Common myeloid progenitor, CD34-positive (primary cell): ENCODE data around the gene PRAF2.

Experiments
- CTCF ChIA-PET: fragments of 350-600 bp; sonication (Branson Sonifier 250); formaldehyde crosslinking; loops from one replicate; lab custom pipeline; 2021; ENCODE audit warnings: antibody characterized with exemption; lab: Charles Lee
- POLR2A ChIA-PET: fragments of 350-600 bp; sonication (Branson Sonifier 250); formaldehyde crosslinking; loops from one replicate; lab custom pipeline; 2021; ENCODE audit warnings: antibody characterized with exemption; lab: Charles Lee
- DNase-seq, 3 donors: peaks; one replicate each; pipeline versions ENCODE4 v3.0.0 to v3.0.0-alpha.2; 2013
- H3K27ac ChIP-seq, 2 experiments: 1 replicate in 1 of 2; 2 replicates in 1 of 2; pipeline ENCODE4 v1.7.0; 2013; ENCODE audit warnings: inconsistent platforms in 2 of 2, low read length in 2 of 2, mild to moderate bottlenecking in 2 of 2, low read depth in 1 of 2, moderate library complexity in 1 of 2; ENCODE audit not compliant: severe bottlenecking in 2 of 2, insufficient read depth in 1 of 2, poor library complexity in 1 of 2
- H3K27me3 ChIP-seq, 5 experiments: replicated peaks in 2 of 5; 1 replicate in 3 of 5; 2 replicates in 2 of 5; pipeline versions ENCODE4 v1.6.1 to v1.7.0; 2013; ENCODE audit warnings: low read length in 4 of 5, mild to moderate bottlenecking in 2 of 5, moderate library complexity in 2 of 5, inconsistent platforms in 1 of 5; ENCODE audit not compliant: insufficient read depth in 5 of 5, control insufficient read depth in 4 of 5
- H3K36me3 ChIP-seq, 4 experiments: 1 replicate in 2 of 4; 2 replicates in 2 of 4; pipeline versions ENCODE4 v1.6.1 to v1.7.0; 2013; ENCODE audit warnings: low read length in 3 of 4, control low read depth in 1 of 4, mild to moderate bottlenecking in 1 of 4; ENCODE audit not compliant: control insufficient read depth in 4 of 4, insufficient read depth in 4 of 4
- H3K4me1 ChIP-seq, 4 experiments: 1 replicate in 3 of 4; 2 replicates in 1 of 4; pipeline versions ENCODE4 v1.6.1 to v1.7.1; 2013; ENCODE audit warnings: low read length in 3 of 4, mild to moderate bottlenecking in 3 of 4, control low read depth in 1 of 4, inconsistent platforms in 1 of 4, moderate library complexity in 1 of 4; ENCODE audit not compliant: control insufficient read depth in 4 of 4, insufficient read depth in 4 of 4; ENCODE audit errors: control extremely low read depth in 1 of 4
- H3K4me3 ChIP-seq, 7 experiments: 1 replicate in 4 of 7; 2 replicates in 3 of 7; pipeline versions ENCODE4 v1.5.1 to v1.7.0; 2013; ENCODE audit warnings: mild to moderate bottlenecking in 7 of 7, low read length in 6 of 7, moderate library complexity in 6 of 7, inconsistent platforms in 2 of 7, low read depth in 2 of 7, control low read depth in 1 of 7; ENCODE audit not compliant: insufficient read depth in 4 of 7, control insufficient read depth in 1 of 7; ENCODE audit errors: extremely low read depth in 1 of 7
- H3K9me3 ChIP-seq, 5 experiments: 1 replicate in 4 of 5; 2 replicates in 1 of 5; pipeline versions ENCODE4 v1.6.1 to v1.7.1; 2013; ENCODE audit warnings: low read length in 4 of 5, mild to moderate bottlenecking in 2 of 5, inconsistent platforms in 1 of 5, low read depth in 1 of 5, moderate library complexity in 1 of 5; ENCODE audit not compliant: control insufficient read depth in 4 of 5, insufficient read depth in 2 of 5; ENCODE audit errors: control extremely low read depth in 1 of 5
- WGBS: methylation state at CpG from one replicate; pipeline ENCODE4 v1.1.5; 2013; ENCODE audit not compliant: insufficient coverage; 5-methylcytosine and 5-hydroxymethylcytosine counted together

Gene PRAF2

DNA sequence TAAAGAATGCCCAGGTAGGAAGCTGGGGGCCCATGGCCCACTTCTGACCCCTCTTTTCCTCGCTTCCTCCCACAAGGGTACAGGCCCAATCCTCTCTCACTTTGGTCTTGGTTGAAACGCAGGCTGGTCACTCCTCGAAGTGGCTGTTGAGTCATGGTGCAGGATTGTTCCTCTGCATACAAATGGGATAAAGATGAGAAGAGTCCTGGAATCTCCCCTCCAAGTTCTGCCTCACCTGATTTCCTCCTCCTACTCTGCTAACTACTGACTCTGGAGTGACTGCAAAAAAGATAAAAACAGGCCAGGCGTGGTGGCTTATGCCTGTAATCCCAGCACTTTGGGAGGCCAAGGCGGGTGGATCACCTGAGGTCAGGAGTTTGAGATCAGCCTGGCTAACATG, 4.1 kb upstream of the PRAF2 start:
- 89% methylated on average over 2 of the region's 5 CpGs for WGBS
- no peak for DNase-seq
- ChIA-PET CTCF (no interaction called here), POLR2A (no interaction called here)
- Histone ChIP-seq H3K27ac (no peak overlapping the region), H3K9me3 (no peaks in the 10 kb centered on the region), H3K27me3 (no peaks in the 10 kb centered on the region), H3K36me3 (peaks cover 0 to 22% (median 6%) of the 10 kb centered on the region in 4 experiments), H3K4me3 (no peak overlapping the region), H3K4me1 (peaks cover 0 to 17% (median 12%) of the 10 kb centered on the region in 4 experiments)

DNA sequence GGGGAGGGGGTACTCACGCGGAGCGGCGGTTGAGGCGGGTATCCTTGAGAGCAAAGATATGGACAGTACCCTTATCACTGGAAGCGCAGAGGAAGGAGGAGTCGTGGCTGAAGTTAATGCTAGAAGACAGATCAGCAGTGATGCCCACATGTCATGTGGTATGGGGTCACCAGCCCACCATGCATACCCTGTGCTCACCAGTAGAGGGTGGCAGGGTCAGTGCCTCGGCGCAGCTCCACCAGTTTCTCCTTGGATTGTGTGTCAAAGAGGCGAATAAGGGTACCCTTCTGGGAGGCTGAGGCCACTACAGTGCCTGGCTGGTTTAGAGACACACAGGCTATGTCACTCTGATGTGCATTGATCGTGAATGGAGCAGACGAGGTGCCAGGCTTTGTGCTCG, 1.5 kb upstream of the PRAF2 start:
- Histone ChIP-seq H3K36me3 (peaks cover 0 to 22% (median 6%) of the 10 kb centered on the region in 4 experiments), H3K4me3 (no peak overlapping the region), H3K27me3 (no peaks in the 10 kb centered on the region), H3K9me3 (no peaks in the 10 kb centered on the region), H3K27ac (no peak overlapping the region), H3K4me1 (peaks cover 0 to 20% (median 14%) of the 10 kb centered on the region in 4 experiments)
- peak in 2 of 3 donors; percentile 35 to 52 for DNase-seq
- WGBS, result 96% methylated on average over 9 of the region's 13 CpGs
- CTCF ChIA-PET, result interaction anchor here (1.6 kb wide), 1 partner anchor 31 kb away, joined by 4 read pairs; no protein-coding TSS in a partner anchor
- POLR2A ChIA-PET, result no interaction called here

DNA sequence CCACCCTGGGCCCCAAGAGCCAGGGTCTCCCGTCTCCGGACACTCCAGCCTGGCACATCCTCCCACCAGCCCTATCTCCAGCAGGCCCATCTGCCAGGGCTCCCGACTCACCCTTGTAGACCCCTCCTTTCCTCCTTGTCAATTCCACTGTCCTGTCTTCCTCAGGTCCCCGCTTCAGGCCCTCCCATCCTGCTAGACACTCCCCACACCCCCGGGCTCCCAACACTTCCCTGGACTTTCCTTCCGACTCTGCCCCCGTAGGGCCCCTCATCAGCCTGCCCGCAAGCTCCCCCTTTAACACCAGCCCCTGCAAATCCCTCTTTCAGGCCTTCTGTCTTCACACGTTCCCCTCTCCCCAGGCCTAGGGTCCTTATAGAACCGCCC, 1.1 kb downstream of the PRAF2 start:
- 86% methylated on average over 9 of the region's 10 CpGs for WGBS
- Histone ChIP-seq H3K4me3 (peak overlapping the region in 1 of 7 experiments; percentile 76), H3K27ac (no peak overlapping the region), H3K9me3 (no peaks in the 10 kb centered on the region), H3K36me3 (peaks cover 0 to 22% (median 5%) of the 10 kb centered on the region in 4 experiments), H3K4me1 (peaks cover 0 to 16% (median 7%) of the 10 kb centered on the region in 4 experiments), H3K27me3 (no peaks in the 10 kb centered on the region)
- CTCF ChIA-PET, result no interaction called here
- POLR2A ChIA-PET, result no interaction called here
- DNase-seq, result no peak

DNA sequence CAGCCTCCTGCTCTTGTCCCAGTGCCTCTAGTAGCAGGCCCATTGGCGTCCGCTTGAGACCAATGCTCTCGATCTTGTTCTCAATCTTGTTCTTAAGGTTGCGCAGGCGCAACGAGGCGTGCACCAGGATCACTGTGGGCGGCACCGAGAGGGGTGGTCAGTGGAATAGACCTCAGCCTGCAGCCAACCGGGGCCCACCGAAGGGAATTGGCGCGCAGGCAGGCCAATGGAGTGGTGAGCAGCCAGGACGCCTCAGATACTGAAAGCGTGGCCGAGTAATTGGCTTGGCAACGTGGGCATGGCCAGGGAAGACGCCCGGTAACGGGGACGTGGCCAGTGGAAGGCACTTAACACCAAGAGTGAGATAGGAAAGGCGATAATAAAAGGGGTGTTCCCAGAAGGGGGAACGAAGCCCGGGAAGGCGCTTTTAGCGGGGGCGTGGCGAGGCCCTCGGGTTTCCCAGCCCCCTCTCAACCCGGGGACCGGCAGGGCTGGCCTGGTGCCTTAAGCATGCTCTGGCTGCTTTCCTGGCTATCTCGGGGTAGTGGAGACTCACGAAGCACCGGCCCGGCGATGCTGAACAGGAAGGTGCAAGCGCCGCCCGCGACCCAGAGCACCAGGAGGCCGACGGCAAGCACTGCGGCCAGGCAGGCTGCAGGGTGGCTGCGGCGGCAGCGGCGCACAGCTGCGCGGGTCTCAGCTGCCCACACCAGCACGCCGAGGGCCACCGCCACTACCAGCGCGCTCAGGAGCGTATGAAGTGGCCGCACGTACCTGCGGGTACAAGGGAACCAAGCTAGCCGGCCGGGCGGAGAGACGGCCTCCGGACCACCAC, 1.7 kb downstream of the PRAF2 start:
- H3K4me3 ChIP-seq, result peak overlapping the region in 1 of 7 experiments; percentile 10
- CTCF ChIA-PET, result no interaction called here

DNA sequence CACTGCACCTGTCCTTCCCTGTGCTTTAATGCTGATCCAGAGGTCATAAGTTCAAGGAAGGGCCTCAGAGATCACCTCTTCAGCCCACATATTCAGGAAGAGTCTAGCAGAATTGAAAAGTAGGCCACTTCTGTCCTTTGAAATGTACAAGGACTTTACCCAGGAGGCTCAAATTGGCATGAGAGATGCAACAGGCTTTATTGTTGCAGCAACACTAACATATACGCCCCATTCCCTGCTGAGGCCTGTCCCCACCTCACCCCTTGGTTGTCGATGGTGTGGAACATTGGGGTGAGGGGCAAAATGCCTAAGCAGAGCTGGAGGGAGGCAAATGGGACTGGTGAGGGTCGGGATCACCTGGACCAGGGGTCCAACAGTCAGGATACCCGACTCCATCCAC, 2.8 kb downstream of the PRAF2 start:
- WGBS, result 100% methylated on average over 2 of the region's 4 CpGs
- CTCF ChIA-PET, result no interaction called here

More for the DNA sequence above, 1.7 kb downstream of the PRAF2 start:
- H3K36me3 ChIP-seq, result peaks cover 0 to 18% (median 2%) of the 10 kb centered on the region in 4 experiments
- 73% methylated on average over 63 of the region's 63 CpGs for WGBS
- H3K4me1 ChIP-seq, result peaks cover 0 to 16% (median 7%) of the 10 kb centered on the region in 4 experiments
- H3K27me3 ChIP-seq, result no peaks in the 10 kb centered on the region
- POLR2A ChIA-PET, result no interaction called here
- H3K9me3 ChIP-seq, result no peaks in the 10 kb centered on the region
- H3K27ac ChIP-seq, result no peak overlapping the region
- no peak for DNase-seq

DNA sequence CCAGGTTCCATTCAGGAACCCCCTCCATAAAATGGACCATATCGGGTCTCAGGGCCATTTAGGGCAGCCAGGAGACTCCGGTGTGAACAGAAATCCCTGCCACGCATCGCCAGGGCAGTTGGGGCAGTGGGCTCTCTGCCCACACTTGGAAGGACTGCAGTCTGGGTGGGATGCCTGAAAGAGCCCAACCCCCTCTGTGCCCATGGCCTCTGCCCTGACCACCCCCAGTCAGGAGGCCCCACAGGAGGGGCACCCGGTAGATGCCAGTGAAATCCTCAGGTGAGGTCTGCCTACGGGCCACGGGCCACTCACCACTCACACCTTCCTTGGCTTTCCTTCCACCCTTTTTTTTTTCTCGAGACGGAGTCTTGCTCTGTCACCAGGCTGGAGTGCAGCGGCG, 4.8 kb downstream of the PRAF2 start:
- Histone ChIP-seq H3K4me3 (no peak overlapping the region), H3K9me3 (no peaks in the 10 kb centered on the region), H3K27ac (no peak overlapping the region), H3K27me3 (no peaks in the 10 kb centered on the region), H3K4me1 (peaks cover 0 to 12% (median 6%) of the 10 kb centered on the region in 4 experiments), H3K36me3 (peaks cover 0 to 14% (median under 1%) of the 10 kb centered on the region in 4 experiments)
- ChIA-PET CTCF (no interaction called here), POLR2A (no interaction called here)
- no peak for DNase-seq
- WGBS, result 90% methylated on average over 11 of the region's 11 CpGs

More for the DNA sequence above, 2.8 kb downstream of the PRAF2 start:
- Histone ChIP-seq H3K36me3 (peaks cover 0 to 9% (median 3%) of the 10 kb centered on the region in 4 experiments), H3K27ac (no peak overlapping the region), H3K4me3 (no peak overlapping the region), H3K9me3 (no peaks in the 10 kb centered on the region), H3K27me3 (no peaks in the 10 kb centered on the region), H3K4me1 (peaks cover 0 to 16% (median 7%) of the 10 kb centered on the region in 4 experiments)
- DNase-seq, result no peak
- POLR2A ChIA-PET, result no interaction called here
